ENCODE data around the gene OPHN1. TPM values are rescaled to one million over a fixed set of nuclear protein-coding genes. Genes with fewer than 3 reads are reported as not detected.

Gene OPHN1
- 6.8 and 10.4 TPM in 2 replicates for total RNA-seq

GRCh38 chrX:68433155-68433980 is at the start of gene OPHN1:
Gene OPHN1, minus strand, starts transcription at chrX:68433495. Its CDS starts 475 bp downstream, at chrX:68433020.

Other genes starting within 250 kb of the OPHN1 start
- gene YIPF6, start 65.6 kb upstream of the OPHN1 start, total RNA-seq: 11.0 and 23.2 TPM in 2 replicates
- gene STARD8, start 214.2 kb upstream of the OPHN1 start, total RNA-seq: 9.9 and 11.8 TPM in 2 replicates

All from bladder microvascular endothelial cell (primary cell).